Kasumi-1 (cell line): ENCODE measurements around the gene IRGQ.
"Not testable (repeated sequence)": the region's sequence is repeated elsewhere in the genome, so short reads cannot be mapped to it uniquely, and the experiment has no call there.

Experiments used
- DNase-seq, 2 experiments: peaks; one replicate each; lab custom pipeline; 2025; lab: John Stamatoyannopoulos, UW

IRGQ gene

DNA sequence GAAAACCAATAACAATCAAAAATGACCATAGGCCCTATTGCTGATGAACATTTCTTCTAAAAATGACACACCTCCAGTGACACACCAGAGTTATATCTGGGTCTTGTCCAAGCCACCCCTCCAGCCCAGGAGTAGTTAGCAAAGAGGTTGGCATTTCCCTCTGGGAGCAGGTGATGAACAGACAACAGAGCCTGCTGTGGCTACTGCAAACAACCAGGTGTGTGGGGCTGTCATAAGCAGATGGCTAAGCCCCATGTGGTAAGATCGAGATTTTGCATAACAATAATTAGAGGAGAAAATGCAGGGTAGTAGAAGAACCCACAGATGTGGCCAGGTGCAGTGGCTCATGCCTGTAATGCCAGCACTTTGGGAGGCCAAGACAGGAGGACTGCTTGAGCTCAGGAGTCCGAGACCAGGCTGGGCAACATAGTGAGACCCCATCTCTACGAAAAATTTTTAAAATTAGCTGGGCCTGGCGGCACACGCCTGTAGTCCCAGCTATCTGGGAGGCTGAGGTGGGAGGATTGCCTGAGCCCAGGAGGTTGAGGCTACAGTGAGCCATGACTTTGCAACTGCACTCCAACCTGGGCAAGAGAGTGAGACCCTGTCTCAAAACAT lies 25.7 kb downstream of the IRGQ start:
- no peak for DNase-seq

DNA sequence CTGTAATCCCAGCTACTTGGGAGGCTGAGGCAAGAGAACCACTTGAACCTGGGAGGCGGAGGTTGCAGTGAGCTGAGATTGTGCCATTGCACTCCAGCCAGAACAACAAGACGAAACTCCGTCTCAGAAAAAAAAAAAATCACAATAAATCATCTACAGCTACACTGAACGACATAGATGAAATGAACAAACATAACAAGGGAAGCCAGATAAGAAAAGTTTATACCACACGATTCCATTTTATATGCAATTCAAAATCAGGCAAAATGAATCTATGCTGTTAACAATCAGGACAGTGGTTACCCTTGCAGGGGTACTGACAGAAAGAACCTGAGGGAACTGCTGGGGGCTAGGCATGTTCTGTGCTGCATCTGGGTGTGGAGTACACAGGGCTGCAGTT lies 26.3 kb downstream of the IRGQ start:
- no peak for DNase-seq

DNA sequence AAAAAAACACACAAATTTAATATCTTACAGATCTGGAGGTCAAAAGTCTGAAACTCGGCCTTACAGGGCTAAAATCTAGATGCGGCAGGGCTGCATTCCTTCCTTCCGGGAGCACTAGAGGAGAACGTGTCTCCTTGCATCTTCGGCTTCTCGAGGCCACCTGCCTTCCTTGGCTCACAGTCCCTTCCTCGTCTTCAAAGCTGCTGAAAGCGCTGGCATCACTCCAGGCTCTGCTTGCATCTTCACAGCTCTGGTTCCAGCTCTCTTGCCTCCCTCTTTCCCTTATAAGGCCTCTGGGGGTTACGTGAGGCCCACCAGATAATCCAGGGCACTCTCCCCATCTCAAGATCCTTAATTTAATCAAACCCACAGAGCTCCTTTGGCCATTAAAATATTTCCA lies 31.1 kb downstream of the IRGQ start:
- DNase-seq: peak; percentile 20 to 21

DNA sequence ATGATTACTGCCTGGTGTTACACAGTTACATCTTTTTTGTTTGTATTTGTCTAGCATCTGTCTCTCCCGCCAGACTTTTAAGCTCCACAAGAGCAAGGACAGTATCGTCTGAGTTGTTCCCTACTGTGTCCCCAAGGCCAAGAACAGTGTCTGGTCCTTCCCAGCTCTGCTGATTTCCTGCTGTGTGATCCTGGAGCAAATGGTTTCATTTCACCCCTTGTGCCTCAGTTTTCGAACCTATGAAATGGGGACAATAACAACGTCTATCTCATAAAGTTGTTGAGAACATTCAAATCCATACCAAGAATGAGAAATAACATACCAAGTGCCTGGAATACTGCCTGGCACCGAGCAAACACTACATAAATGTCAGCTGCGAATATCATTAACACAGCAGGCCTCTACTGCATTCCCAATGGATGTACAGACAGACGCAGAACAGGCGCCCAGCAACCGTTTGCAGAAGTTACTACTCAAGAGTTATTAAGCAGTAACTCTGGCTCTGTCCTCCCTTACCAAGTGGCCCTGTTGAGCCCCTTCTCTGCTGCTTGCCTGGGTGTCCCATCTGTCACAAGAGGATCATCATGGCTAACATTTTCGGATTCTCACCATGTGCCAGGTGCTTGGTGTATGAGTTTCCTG lies 32.0 kb downstream of the IRGQ start:
- peak; percentile 16 to 18 for DNase-seq

DNA sequence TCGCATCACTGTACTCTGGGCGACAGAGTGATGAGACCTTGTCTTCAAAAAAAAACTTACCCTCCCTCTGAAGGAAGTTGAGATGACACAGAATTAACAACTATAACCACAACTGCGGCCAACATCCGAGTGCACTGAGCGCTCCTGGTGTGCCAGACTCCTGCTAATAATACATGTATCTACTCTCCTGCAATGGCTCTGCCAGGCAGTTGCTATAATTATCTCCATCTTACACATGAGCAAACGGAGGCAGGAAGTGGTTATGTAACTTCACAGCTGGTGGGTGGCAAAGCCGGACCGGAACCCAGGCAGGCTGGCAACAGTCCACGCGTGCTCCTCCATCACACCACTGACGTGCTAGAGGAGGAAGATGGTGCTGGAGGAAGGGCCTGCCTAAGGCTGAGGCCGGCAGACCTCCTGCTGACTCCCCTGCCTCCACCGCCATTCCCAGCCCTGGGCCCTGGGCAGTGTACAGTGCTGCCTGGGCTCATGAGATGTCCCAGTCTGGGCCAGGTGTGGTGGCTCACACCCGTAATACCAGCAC lies 33.2 kb downstream of the IRGQ start:
- DNase-seq: peak; percentile 99

DNA sequence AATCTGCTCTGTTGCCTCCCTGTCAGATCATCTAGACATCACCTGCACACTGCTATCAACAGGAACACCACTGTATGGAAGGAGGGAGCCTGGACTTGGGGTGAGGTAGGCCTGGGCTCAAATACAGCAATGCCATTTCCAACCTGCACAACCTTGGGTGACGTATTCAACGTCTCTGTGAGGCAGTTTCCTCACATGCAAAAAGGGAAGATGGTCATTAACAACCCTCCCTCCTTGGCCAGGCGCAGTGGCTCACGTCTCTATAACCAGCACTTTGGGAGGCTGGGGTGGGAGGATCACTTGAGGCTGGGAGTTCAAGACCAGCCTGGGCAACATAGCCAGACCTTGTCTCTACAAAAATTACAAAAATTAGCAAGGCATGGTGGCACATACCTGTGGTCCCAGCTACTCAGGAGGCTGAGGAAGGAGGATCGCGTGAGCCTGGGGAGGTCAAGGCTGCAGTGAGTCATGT lies 33.7 kb downstream of the IRGQ start:
- DNase-seq: peak in 1 of 2 experiments; percentile 32

DNA sequence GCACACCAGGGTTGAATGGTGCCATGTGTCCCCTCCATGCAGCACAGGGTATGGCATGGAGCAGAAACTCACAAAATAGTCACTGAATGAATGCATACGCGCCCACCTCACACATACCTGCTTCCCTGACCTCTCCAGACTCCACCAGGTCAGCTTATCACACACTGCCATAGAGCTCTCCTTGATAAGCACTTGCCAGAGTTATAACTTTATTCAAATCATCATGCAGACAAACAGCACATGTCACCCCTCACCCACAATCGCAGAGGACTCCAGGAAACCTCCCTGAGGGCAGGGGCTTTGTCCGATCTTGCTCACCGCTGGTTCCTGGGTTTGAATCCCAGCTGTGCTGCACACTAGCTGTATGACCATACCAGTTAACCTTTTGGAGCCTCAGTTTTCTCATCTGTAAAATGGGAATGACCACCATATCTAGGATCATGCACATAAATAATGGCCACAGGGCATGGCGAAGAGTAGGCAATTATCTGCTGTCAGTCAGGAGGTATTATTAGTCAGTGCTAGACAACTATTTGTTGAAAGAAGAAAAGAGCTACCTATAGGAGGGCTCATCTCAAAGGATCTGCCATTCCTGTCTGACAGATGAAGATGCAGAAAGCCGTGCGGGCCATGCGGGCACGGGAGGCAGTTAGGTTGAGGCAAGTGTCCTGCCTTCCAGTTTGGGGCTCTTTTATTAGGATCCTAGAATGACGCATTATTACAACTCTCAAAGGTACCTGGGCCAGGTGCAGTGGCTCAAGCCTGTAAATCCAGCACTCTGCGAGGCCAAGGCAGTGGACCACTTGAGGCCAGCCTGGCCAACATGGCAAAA lies 34.6 kb downstream of the IRGQ start:
- no peak for DNase-seq

DNA sequence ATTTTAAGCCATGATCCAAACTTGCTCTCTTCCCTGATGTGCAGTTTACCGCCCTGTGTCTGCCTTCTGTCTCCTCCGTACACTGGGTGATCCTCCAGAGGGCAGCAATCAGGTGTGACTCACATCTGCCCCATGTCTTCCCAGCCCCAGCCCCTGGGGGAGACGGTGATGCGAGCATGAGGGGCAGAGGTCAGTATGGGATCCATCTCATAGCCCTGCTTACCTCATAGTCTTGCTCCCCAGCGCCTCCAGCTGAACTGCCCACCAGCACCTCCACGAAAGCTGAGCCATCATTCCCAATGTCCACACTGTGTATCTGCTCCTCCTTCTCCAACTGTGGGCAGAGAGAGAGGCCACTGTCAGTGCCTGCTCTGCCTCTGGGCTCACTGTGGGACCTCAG lies 35.2 kb downstream of the IRGQ start:
- DNase-seq: peak; percentile 25 to 30

DNA sequence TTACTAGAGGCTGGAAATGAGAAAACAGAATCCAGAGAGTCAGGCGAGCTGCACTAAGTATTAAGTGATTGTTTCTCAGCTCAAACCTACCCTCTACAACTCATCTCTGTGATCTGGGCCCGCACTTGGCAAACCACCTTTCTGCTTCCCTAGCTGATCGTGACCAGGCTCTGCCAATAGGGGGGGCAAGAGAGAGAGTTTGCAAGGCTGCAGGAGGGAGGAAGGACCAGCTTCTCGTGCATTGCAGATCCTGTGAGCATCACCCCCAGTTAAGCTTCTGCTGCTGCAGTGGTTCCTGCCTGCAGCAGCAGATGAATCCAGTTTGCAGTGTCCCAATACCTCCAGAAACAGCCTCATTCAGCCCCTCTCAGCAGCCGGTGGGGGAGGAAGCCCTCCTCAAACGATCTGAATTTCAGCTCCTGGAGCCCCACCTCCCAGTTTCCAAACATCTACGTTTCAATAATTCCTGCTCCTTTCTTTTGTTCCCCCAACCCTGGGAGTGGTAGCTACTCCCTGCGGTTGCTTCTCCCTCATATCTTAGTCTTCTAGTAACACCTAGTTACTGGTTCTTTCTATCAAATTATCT lies 40.7 kb downstream of the IRGQ start:
- peak; percentile 90 to 94 for DNase-seq

DNA sequence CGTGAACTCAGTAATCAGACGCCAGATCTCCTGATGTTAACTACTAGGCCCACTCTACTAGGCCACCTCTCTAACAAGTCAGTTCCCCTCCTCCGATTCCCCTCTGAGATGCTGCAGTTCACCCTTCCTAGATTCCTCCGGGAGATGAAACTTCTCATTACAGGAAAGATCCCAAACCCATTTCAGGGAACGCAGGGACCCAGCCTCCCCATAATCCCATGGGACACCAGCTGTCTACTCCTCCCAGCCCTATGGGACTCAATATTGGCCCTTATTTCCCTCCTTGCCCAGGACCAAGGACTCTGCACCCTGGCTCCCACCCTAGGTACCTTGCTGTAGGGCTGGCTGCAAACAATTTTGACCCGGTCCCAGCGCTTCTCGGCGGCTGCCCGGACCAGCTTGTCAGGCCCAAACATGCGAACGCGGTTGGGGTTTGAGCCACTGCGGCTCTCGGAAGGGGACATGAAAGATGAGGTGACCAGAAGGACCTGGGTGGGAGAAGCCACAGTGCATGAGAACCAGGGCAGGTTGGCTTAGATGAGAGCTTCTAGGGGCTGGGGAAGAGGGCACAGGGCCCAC lies 41.5 kb downstream of the IRGQ start:
- no peak for DNase-seq

DNA sequence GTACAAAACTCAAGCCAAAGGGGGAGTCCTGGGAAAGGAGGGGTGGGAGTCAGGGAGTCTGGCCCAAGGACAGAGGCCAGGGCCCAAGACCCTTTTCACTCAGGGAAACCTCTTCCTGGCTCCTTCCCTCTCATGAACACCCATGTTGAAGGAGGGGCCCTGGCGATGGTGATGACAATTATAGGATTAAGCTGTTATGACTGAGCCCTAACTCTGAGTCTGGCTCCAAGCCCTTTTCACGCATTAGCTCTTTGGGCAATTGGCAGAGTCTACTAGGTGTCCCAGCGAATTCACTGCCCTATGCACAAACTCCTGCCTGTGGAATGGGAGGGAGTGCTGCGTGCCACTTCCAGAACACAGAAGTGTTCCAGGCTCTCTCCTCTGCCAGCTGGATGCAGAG lies 42.3 kb downstream of the IRGQ start:
- DNase-seq: no peak

DNA sequence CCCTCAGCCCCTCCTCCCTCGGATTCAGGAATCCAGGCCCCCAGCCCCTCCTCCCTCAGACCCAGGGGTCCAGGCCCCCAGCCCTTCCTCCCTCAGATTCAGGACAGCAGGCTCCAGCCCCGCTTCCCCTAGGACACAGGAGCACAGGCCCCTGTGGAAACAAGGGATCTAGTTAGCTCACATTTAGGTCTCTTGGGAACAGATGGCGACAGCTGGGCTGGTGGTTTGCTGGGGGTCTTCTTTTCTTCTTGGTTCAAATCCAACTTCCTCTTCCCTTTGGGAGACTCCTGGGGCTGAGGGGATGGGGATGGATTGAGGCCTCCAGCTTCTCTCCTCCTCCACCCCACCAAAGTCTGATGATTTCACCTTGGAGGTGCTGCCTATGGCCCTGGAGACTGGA lies 43.3 kb downstream of the IRGQ start:
- no peak for DNase-seq

DNA sequence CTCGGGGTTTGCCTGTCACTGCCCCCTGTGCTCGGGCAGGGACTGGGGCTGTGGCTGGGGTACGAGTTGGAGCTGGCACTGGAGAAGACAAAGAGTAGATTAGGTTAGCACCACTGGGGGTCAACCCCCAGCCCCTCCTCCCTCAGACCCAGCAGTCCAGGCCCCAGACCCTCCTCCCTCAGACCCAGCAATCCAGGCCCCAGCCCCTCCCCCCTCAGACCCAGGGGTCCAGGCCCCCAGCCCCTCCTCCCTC lies 43.8 kb downstream of the IRGQ start:
- DNase-seq: no peak

DNA sequence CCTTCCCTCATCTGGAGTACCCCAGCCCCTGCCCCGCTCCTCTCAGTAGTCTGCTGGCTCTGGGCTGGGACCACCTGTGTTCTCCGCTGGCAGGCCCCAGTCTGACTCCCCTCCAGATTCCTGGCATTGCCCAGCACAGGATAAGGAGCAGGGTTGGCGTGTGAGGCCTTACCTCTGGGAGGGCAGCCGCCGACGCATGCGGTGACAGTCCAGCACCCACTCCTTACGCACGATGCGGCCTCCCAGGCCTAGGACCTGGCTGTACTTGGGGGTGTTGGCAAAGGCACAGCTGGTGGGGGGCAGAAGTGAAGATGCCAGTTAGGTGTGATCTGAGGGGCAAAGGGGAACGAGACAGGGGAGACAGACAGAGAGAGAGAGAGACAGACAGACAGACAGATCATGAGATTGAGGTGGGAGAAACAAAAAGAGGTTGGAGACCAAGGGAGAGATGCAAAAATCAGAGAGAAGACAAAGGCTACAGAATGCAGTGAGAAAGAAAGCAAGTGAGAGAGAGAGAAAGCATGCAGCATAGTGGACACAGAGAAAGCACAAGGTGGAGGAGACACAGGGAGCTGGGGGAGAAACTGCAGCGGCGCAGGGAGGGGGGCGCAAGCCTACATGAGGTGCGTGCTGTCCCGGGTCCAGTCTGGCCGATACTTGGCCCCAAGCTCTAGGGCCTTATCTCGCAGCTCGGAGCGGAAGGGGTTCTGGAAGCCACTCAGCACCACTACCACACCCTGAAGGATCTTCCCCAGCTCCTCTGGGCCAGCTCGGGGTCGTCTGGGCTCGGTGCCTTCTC lies 44.3 kb downstream of the IRGQ start:
- no peak for DNase-seq

DNA sequence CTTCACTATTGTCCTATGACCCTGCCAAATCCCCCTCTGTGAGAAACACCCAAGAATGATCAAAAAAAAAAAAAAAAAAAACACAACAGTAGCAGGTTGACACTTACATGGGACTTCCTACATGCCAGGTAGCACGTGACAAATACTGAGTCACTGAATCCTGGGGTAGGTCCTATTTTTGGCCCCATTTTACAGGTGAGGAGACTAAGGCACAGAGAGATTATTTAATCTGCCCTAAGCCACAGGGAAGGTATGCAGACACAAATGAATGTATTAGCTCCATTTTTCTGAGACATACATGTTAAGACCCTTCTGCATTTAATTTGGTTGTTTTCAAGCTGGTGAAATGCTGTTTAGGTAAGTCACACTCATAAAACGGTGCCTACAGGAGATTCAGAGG lies 47.2 kb downstream of the IRGQ start:
- DNase-seq: no peak

DNA sequence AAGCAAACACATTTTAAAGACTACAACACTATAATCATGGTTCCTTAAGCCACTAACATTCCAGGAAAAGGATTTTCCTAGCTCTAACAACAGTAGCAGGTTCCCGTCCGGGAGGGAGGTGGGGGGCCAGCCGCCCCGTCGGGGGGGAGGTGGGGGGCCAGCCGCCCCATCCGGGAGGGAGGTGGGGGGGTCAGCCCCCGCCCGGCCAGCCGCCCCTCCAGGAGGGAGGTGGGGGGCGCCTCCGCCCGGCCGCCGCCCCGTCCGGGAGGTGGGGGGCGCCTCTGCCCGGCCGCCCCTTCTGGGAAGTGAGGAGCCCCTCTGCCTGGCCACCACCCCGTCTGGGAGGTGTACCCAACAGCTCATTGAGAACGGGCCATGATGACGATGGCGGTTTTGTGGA lies 48.0 kb downstream of the IRGQ start:
- not testable (repeated sequence) for DNase-seq

DNA sequence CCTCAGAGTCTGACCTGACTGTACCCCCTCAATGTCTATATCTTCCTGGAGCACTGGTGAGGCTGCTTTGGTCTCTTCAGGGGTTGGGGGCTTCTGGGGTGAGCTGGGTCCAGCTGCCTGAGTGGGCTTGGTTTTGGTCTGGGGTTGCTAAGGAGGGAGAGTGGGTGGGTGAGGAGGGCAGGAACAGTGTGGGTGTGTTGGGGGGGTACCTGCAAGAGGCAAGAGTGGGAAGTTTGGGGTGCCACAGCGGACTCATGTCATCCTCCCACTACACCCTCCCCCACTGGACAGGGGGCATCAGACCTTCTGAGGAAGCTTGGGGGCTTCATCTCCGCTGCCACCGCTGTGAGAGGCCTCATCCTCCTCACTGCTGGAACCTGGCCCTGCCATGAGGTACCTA lies 49.4 kb downstream of the IRGQ start:
- DNase-seq: no peak

DNA sequence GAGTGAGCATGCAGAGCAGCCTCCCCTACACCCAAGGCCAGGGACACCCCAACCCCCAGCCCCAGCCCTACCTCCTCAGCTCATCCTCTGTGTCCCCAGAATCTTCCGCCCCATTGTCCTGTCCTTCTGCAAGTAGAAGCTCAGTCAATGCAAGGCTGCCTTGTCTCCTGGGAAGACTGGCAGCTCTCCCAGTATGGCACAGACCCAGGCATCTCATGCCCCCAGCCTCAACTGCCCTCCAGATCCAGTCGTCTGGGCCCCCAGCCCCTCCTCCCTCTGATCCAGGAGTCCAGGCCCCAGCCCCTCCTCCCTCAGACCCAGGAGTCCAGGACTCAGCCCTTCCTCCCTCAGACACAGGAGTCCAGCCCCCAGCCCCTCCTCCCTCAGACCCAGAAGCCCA lies 50.0 kb downstream of the IRGQ start:
- DNase-seq: no peak

DNA sequence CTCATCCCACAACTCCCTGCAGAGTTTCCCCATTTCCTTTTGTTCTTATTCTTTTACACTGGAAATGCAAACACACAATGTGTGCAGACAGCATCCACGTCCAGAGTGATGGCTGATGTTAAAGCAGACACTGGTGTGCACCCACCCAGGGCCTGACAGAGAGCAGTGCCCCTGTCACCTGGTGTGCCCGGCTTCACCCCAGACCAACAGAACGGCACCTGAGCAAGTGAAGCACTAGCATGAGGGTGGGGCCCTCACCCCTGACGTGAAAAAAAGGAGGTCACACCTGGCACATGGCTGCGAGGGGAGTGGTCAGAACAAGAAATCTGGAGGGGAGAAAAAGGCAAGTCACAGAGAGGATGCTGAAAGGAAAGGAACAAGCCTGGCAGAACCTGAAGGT lies 50.7 kb downstream of the IRGQ start:
- no peak for DNase-seq

DNA sequence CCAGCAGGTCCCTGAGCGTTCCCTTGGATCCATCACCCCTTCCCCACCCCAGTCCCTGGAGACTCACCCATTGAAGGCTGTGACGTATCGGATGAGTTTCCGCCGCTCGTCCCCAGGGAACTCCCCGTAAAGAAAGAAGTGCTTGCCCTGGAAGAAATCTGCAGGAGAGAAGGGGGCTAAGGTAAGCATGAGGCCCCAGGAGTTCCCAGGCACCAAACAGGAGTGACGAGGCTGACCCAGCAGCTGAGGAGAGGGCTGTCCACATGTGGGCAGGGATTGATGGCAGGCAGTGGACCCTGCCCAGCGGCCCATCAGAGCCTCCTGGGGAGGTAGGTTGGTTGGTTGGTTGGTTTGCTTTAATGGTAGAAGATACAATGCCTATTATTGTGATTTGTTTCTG lies 51.9 kb downstream of the IRGQ start:
- no peak for DNase-seq

DNA sequence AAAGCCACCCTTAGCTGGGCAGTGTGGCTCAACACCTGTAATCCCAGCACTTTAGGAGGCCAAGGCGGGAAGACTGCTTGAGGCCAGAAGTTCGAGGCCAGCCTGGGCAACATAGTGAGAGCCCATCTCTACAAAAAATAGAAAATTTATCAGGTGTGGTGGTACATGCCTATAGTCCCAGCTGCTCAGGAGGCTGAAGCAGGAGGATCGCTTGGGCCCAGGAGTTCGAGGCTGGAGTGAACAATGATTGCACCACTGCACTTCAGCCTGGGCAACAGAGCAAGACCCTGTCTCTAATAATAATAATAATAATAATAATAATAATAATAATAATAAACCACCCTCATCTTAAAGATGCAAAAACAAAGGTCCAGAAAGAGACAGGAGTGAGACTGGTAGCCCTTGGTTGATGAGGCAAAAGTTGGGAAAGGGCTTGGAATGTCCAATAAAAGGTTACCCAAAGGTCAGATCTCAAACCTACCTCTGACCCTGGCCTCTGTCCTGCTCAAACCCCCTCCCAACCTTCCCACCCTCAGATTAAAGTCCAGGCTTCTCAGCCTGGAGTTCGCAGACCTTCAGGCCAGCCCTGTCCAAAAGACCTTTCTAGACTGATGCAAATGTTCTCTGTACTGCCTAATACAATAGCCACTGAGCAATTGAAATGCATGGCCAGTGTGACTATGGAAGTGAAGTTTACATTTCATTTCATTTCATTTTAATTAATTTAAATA lies 53.8 kb downstream of the IRGQ start:
- DNase-seq: no peak
